OCI-LY1 (cell line): ENCODE results near the gene COL15A1.

Experiments
- H2AFZ ChIP-seq: fragments of 200-600 bp; sonication (generic), shearing (Covaris generic); 2 replicates; pipeline ENCODE4 v1.6.0; 2014; ENCODE audit warnings: antibody characterized with exemption, mild to moderate bottlenecking, low read length
- H3F3A ChIP-seq: fragments of 200-600 bp; sonication (generic), shearing (Covaris generic); 2 replicates; pipeline ENCODE4 v1.6.0; 2014; ENCODE audit warnings: mild to moderate bottlenecking, antibody characterized with exemption, low read length, moderate library complexity; ENCODE audit not compliant: insufficient read depth
- H3K27ac ChIP-seq: fragments of 200-600 bp; sonication (generic); 2 replicates; pipeline ENCODE4 v1.5.1; 2014; ENCODE audit warnings: low read length, mixed run types, mild to moderate bottlenecking, low read depth; ENCODE audit not compliant: poor library complexity, severe bottlenecking
- H3K27me3 ChIP-seq: fragments of 200-600 bp; sonication (generic); 2 replicates; pipeline ENCODE4 v1.6.0; 2014; ENCODE audit warnings: antibody characterized with exemption, mild to moderate bottlenecking, low read length, moderate library complexity; ENCODE audit not compliant: insufficient read depth
- H3K36me3 ChIP-seq: fragments of 200-600 bp; sonication (generic); 2 replicates; pipeline ENCODE4 v1.6.1; 2014; ENCODE audit warnings: mild to moderate bottlenecking, antibody characterized with exemption, low read length, moderate library complexity, mixed read lengths; ENCODE audit not compliant: insufficient read depth
- H3K4me1 ChIP-seq: fragments of 200-600 bp; sonication (generic); 2 replicates; pipeline ENCODE4 v1.5.1; 2014; ENCODE audit warnings: mild to moderate bottlenecking, low read length, moderate library complexity; ENCODE audit not compliant: insufficient read depth, severe bottlenecking
- H3K4me2 ChIP-seq: fragments of 200-600 bp; sonication (generic), shearing (Covaris generic); 2 replicates; pipeline ENCODE4 v1.6.1; 2014; ENCODE audit warnings: low read length
- H3K4me3 ChIP-seq: fragments of 200-600 bp; sonication (generic); 2 replicates; pipeline ENCODE4 v1.5.1; 2014; ENCODE audit warnings: low read length, low read depth, mild to moderate bottlenecking, mixed read lengths; ENCODE audit not compliant: poor library complexity, severe bottlenecking
- H3K79me2 ChIP-seq: fragments of 200-600 bp; shearing (Covaris generic); 2 replicates; pipeline ENCODE4 v1.6.1; 2016; ENCODE audit warnings: mixed run types, low read length, mixed read lengths; ENCODE audit not compliant: insufficient read depth
- H3K9ac ChIP-seq: fragments of 200-600 bp; sonication (generic), shearing (Covaris generic); 2 replicates; pipeline ENCODE4 v1.6.1; 2014; ENCODE audit warnings: mild to moderate bottlenecking, low read length, mixed read lengths
- H3K9me2 ChIP-seq: fragments of 200-600 bp; sonication (generic), shearing (Covaris generic); 2 replicates; pipeline ENCODE4 v1.6.1; 2014; ENCODE audit warnings: low read depth, mild to moderate bottlenecking, low read length, mixed read lengths
- H3K9me3 ChIP-seq: fragments of 200-600 bp; shearing (Covaris generic); 2 replicates; pipeline ENCODE4 v1.6.1; 2014; ENCODE audit warnings: low read length, mixed read lengths
- H4K20me1 ChIP-seq: fragments of 200-600 bp; sonication (generic), shearing (Covaris generic); 2 replicates; pipeline ENCODE4 v1.6.0; 2016; ENCODE audit warnings: mild to moderate bottlenecking, low read length; ENCODE audit not compliant: insufficient read depth
- EZH2 ChIP-seq: fragments of 200-600 bp; sonication (generic), shearing (Covaris generic); IDR thresholded peaks from 2 replicates; pipeline ENCODE4 v1.8.0; 2017; ENCODE audit warnings: borderline replicate concordance, mixed run types, mild to moderate bottlenecking, antibody characterized with exemption, low read length, moderate library complexity, mixed read lengths
- TF ChIP-seq, protein P1 (sequence below): fragments of 200-600 bp; sonication (generic), shearing (Covaris generic); IDR thresholded peaks from 2 replicates; pipeline ENCODE4 v1.5.1; 2017; ENCODE audit warnings: mild to moderate bottlenecking, antibody characterized with exemption, low read length, moderate library complexity, mixed read lengths

Gene COL15A1

DNA sequence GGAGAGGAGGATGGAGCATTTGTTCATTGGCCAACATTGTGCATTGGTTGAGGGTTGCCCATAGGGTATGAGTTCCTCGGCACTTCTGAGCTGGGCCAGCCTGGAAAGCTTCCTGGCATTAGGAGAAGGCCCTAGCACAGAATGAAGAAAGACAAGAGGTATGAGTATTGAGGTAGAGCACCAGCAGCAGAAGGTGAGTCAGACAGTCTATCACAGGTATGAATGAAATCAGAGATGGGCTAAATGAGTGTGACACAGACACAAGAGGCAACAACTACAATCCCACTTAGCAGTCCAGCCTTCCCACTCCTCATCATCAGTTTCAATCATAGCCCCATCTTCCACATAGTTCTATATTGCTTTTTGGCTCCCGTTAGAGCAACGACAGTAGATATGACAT lies 135.8 kb downstream of the COL15A1 start:
- no peaks in the 10 kb centered on the region for H3F3A ChIP-seq
- no peak for TF ChIP-seq EZH2
- TF ChIP-seq, protein P1, sequence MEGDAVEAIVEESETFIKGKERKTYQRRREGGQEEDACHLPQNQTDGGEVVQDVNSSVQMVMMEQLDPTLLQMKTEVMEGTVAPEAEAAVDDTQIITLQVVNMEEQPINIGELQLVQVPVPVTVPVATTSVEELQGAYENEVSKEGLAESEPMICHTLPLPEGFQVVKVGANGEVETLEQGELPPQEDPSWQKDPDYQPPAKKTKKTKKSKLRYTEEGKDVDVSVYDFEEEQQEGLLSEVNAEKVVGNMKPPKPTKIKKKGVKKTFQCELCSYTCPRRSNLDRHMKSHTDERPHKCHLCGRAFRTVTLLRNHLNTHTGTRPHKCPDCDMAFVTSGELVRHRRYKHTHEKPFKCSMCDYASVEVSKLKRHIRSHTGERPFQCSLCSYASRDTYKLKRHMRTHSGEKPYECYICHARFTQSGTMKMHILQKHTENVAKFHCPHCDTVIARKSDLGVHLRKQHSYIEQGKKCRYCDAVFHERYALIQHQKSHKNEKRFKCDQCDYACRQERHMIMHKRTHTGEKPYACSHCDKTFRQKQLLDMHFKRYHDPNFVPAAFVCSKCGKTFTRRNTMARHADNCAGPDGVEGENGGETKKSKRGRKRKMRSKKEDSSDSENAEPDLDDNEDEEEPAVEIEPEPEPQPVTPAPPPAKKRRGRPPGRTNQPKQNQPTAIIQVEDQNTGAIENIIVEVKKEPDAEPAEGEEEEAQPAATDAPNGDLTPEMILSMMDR, result no peak
- no peaks in the 10 kb centered on the region for H4K20me1 ChIP-seq
- no peaks in the 10 kb centered on the region for H3K4me1 ChIP-seq
- peaks cover 9% of the 10 kb centered on the region; the same call in 1 of the 2 replicates for H3K27me3 ChIP-seq
- no peak overlapping the region for H3K4me3 ChIP-seq
- no peak overlapping the region for H2AFZ ChIP-seq
- no peaks in the 10 kb centered on the region for H3K79me2 ChIP-seq
- H3K27ac ChIP-seq, result no peak overlapping the region
- no peaks in the 10 kb centered on the region for H3K9me3 ChIP-seq
- no peak overlapping the region for H3K4me2 ChIP-seq
- H3K9me2 ChIP-seq, result no peaks in the 10 kb centered on the region
- no peak overlapping the region for H3K9ac ChIP-seq
- no peaks in the 10 kb centered on the region for H3K36me3 ChIP-seq

DNA sequence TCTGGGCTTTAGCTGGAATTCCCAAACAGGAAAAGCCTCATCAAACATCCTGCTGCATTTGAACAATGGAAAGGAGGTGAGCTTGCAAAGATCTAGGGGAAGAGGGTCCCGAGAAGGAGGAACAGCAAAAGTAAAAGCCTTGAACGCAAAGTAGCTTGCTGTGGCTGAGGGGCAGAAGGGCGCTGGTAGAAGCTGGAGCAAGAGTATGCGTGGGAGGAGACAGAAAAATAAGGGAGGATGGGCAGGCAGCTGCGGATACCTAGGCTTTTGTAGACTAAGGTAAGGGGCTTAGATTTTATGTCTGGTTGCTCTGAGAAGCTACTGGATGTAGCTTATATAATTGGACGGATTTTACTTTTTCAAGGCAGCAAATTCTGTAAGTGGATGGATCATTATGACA lies 139.3 kb downstream of the COL15A1 start:
- Histone ChIP-seq H3K9me3 (no peaks in the 10 kb centered on the region), H3K9ac (no peak overlapping the region), H3K79me2 (no peaks in the 10 kb centered on the region), H3F3A (no peaks in the 10 kb centered on the region), H2AFZ (no peak overlapping the region), H3K4me3 (no peak overlapping the region), H3K27me3 (peaks cover 9% of the 10 kb centered on the region; the same call in 1 of the 2 replicates), H3K36me3 (no peaks in the 10 kb centered on the region; the same call in 1 of the 2 replicates), H3K27ac (no peak overlapping the region), H3K4me1 (peaks cover 5% of the 10 kb centered on the region), H3K4me2 (no peak overlapping the region), H3K9me2 (no peaks in the 10 kb centered on the region), H4K20me1 (no peaks in the 10 kb centered on the region)
- TF ChIP-seq EZH2, result no peak
- TF ChIP-seq, protein P1, result no peak

DNA sequence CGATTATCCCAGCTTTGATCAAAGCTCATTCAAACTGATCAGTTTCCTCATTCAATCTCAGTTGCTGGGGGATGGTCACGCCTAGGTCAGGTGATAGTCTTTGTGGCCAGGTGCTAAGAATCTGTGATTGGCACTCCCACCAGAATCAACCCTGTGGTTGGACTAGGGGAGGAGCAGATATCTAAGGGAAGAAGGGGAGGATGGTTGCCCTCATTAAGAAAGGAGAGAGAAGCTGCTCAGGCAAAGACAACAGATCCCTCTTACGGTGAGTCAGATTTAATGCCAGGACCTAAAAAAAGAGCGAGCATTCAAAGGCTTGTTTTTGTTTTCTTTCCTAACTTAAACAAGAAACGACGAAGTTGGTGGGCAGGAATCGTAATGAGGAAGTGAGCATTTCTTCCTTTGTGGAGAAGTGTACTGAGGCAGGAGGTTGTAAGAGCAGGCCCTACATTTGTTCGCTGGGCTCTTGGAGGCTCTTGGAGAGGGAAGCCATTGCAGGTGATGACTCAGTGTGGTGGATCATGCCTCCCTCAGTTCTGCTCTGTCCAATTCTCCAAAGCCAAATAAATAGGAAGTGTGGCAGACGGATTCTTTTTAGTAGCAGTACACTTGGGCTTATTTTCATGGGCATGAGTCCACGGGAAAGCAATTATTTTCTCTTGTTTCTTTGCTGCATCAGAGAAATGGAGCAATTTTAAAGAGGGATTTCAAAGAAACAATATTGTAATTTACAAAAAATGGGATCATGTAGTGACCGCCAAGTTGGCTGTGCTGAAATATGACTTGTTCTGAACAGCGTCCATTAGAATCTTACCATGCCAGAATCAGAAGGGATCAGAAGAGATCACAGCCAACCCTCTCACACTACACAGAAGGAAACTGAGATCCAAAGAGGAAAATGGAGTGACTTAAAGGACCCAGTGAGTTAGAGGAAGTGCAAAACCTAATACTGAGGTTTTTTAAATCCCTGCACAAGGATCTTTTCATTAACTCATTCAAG lies 142.5 kb downstream of the COL15A1 start:
- Histone ChIP-seq H3K27me3 (peaks cover 14% of the 10 kb centered on the region; the same call in 1 of the 2 replicates), H3K27ac (no peak overlapping the region), H3K79me2 (no peaks in the 10 kb centered on the region), H3K4me2 (0 out of 2 replicates have a peak overlapping the region, but pooled peaks have one; percentile 2), H3K36me3 (no peaks in the 10 kb centered on the region; the same call in 1 of the 2 replicates), H2AFZ (no peak overlapping the region), H3K4me1 (peaks cover 5% of the 10 kb centered on the region), H3K9me2 (no peaks in the 10 kb centered on the region), H3K4me3 (no peak overlapping the region), H3K9ac (no peak overlapping the region), H3K9me3 (peaks cover 8% of the 10 kb centered on the region; the same call in 1 of the 2 replicates), H4K20me1 (no peaks in the 10 kb centered on the region), H3F3A (no peaks in the 10 kb centered on the region)
- TF ChIP-seq, protein P1, result no peak
- TF ChIP-seq EZH2, result no peak
